ENCODE results near the gene CACNA2D3.

CACNA2D3 gene

DNA sequence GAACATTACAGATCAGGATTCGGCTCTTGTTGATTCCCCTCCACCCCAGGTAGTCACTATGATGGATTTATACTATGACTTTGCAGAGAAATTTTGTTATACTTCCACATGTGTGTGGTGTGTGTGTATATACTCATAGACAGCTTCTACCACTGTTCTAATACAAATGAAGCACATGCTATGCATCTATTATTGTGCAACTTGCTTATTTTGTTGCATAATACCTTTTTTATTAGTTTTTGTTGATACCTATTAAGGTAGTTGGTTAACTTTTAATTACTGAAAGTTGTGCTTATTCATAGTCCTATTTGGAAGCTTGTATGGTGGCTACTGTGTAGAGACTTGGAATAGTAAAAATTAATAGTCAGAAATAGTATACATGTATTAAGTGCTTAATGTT, 140.6 kb downstream of the CACNA2D3 start:
- no peak for TF ChIP-seq EZH2phosphoT487 (conservative IDR thresholded peaks at IDR 0.05; ENCODE audit: low read length)
- TF ChIP-seq, protein P1, sequence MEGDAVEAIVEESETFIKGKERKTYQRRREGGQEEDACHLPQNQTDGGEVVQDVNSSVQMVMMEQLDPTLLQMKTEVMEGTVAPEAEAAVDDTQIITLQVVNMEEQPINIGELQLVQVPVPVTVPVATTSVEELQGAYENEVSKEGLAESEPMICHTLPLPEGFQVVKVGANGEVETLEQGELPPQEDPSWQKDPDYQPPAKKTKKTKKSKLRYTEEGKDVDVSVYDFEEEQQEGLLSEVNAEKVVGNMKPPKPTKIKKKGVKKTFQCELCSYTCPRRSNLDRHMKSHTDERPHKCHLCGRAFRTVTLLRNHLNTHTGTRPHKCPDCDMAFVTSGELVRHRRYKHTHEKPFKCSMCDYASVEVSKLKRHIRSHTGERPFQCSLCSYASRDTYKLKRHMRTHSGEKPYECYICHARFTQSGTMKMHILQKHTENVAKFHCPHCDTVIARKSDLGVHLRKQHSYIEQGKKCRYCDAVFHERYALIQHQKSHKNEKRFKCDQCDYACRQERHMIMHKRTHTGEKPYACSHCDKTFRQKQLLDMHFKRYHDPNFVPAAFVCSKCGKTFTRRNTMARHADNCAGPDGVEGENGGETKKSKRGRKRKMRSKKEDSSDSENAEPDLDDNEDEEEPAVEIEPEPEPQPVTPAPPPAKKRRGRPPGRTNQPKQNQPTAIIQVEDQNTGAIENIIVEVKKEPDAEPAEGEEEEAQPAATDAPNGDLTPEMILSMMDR (IDR thresholded peaks at IDR 0.05; ENCODE audit: insufficient read depth, low read length, poor library complexity, severe bottlenecking): no peak
- no peaks in the 10 kb centered on the region for H3K9me3 ChIP-seq (ENCODE audit: insufficient read depth, low read length)
- H4K20me1 ChIP-seq (ENCODE audit: low read depth, low read length): no peaks in the 10 kb centered on the region
- H3F3A ChIP-seq (ENCODE audit: insufficient read depth): no peaks in the 10 kb centered on the region
- no peak overlapping the region for H3K4me3 ChIP-seq (ENCODE audit: insufficient read depth, low read length, poor library complexity, severe bottlenecking)
- H3K4me2 ChIP-seq (ENCODE audit: low read depth, low read length, poor library complexity, severe bottlenecking): no peak overlapping the region
- H3K9ac ChIP-seq (ENCODE audit: low read length): no peak overlapping the region
- no peak overlapping the region for H3K27ac ChIP-seq (ENCODE audit: low read depth, low read length)
- no peaks in the 10 kb centered on the region for H3K9me2 ChIP-seq (replicated peaks; ENCODE audit: insufficient read depth, low read length)
- H2AFZ ChIP-seq (ENCODE audit: low read depth, low read length, severe bottlenecking): no peak overlapping the region
- no peaks in the 10 kb centered on the region for H3K36me3 ChIP-seq (ENCODE audit: low read length)
- H3K27me3 ChIP-seq (ENCODE audit: low read length): no peaks in the 10 kb centered on the region
- H3K79me2 ChIP-seq (ENCODE audit: insufficient read depth, low read length): no peaks in the 10 kb centered on the region

DNA sequence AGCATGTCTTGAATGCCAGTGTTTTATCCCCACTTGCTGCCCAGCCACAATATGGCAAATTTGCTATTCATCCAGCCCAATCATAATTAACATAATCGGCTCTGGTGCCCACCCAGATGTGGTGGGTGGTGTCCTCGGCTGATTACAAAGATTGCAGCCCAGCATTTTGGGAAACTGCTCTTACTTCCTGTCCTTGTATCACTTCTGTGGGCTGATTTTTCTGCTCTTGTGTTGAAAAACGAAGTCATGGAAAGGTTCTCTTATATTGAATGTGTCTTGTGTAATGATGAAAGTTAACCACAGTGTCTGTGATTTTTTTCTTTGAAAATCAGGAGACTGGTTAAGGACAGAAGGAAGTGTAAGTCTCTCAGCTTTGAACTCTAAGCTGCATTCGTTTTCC, 141.7 kb downstream of the CACNA2D3 start:
- no peaks in the 10 kb centered on the region for H3K79me2 ChIP-seq (ENCODE audit: insufficient read depth, low read length)
- no peak overlapping the region for H3K27ac ChIP-seq (ENCODE audit: low read depth, low read length)
- TF ChIP-seq, protein P1 (IDR thresholded peaks at IDR 0.05; ENCODE audit: insufficient read depth, low read length, poor library complexity, severe bottlenecking): no peak
- no peak for TF ChIP-seq EZH2phosphoT487 (conservative IDR thresholded peaks at IDR 0.05; ENCODE audit: low read length)
- H3K4me2 ChIP-seq (ENCODE audit: low read depth, low read length, poor library complexity, severe bottlenecking): no peak overlapping the region
- H3K9me3 ChIP-seq (ENCODE audit: insufficient read depth, low read length): no peaks in the 10 kb centered on the region
- no peaks in the 10 kb centered on the region for H3F3A ChIP-seq (ENCODE audit: insufficient read depth)
- H3K9ac ChIP-seq (ENCODE audit: low read length): no peak overlapping the region
- H3K36me3 ChIP-seq (ENCODE audit: low read length): no peaks in the 10 kb centered on the region
- no peaks in the 10 kb centered on the region for H3K27me3 ChIP-seq (ENCODE audit: low read length)
- no peaks in the 10 kb centered on the region for H4K20me1 ChIP-seq (ENCODE audit: low read depth, low read length)
- H3K4me3 ChIP-seq (ENCODE audit: insufficient read depth, low read length, poor library complexity, severe bottlenecking): no peak overlapping the region
- H2AFZ ChIP-seq (ENCODE audit: low read depth, low read length, severe bottlenecking): no peak overlapping the region
- no peaks in the 10 kb centered on the region for H3K9me2 ChIP-seq (replicated peaks; ENCODE audit: insufficient read depth, low read length)

DNA sequence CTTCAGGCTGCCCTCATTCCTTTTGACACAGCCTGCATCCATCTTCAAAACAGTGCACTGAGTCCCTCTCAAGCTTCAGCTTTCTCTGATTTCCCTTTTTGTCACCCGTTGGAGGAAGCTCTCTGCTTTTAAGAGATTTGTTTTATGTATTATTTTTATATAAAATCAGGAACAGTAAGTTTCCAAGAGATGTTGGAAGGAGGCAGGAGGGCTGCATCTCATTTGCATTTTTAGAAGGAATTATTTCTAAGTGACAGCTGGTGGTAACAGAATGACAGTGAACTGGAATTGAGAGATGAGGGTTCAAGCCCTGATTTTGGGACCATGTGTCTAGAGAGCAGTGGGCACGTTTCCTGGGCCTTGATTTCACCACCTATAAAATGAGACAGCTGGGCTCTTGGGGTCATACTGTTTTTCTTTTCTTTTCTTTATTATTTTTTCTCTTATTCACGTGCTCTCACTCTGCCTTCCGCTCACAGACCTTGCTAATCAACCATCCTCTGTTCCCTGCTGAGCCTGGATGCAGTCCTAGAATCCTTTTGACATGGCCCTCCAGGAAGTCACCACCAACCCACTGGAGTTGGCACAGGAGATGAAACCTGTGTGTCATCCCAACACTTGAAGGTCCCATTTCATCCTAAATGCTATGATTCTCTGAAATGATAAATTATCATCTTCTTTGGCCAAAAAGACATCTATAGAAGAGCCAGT, 148.6 kb downstream of the CACNA2D3 start:
- no peaks in the 10 kb centered on the region for H4K20me1 ChIP-seq (ENCODE audit: low read depth, low read length)
- no peak overlapping the region for H3K9ac ChIP-seq (ENCODE audit: low read length)
- no peak overlapping the region for H3K27ac ChIP-seq (ENCODE audit: low read depth, low read length)
- H3K4me3 ChIP-seq (ENCODE audit: insufficient read depth, low read length, poor library complexity, severe bottlenecking): no peak overlapping the region
- H3F3A ChIP-seq (ENCODE audit: insufficient read depth): no peaks in the 10 kb centered on the region
- H3K4me2 ChIP-seq (ENCODE audit: low read depth, low read length, poor library complexity, severe bottlenecking): no peak overlapping the region
- no peaks in the 10 kb centered on the region for H3K9me3 ChIP-seq (ENCODE audit: insufficient read depth, low read length)
- TF ChIP-seq, protein P1 (IDR thresholded peaks at IDR 0.05; ENCODE audit: insufficient read depth, low read length, poor library complexity, severe bottlenecking): no peak
- no peak for TF ChIP-seq EZH2phosphoT487 (conservative IDR thresholded peaks at IDR 0.05; ENCODE audit: low read length)
- no peaks in the 10 kb centered on the region for H3K79me2 ChIP-seq (ENCODE audit: insufficient read depth, low read length)
- no peak overlapping the region for H2AFZ ChIP-seq (ENCODE audit: low read depth, low read length, severe bottlenecking)
- no peaks in the 10 kb centered on the region for H3K36me3 ChIP-seq (ENCODE audit: low read length)
- H3K9me2 ChIP-seq (replicated peaks; ENCODE audit: insufficient read depth, low read length): no peaks in the 10 kb centered on the region
- no peaks in the 10 kb centered on the region for H3K27me3 ChIP-seq (ENCODE audit: low read length)

All from SU-DHL-6 (cell line).